HFF-Myc (cell line): ENCODE data around the gene SHF.

Experiments used
- DNase-seq: peaks from one replicate; pipeline ENCODE4 v3.0.0-alpha.2; 2011; ENCODE audit warnings: low read depth; ENCODE audit errors: extremely low read depth
- H3K4me3 ChIP-seq: replicated peaks from 2 replicates; pipeline ENCODE4 v1.5.1; 2011; ENCODE audit warnings: low read depth, mild to moderate bottlenecking, control low read depth, low read length
- TF ChIP-seq, protein P1 (sequence below): IDR thresholded peaks from 2 replicates; pipeline ENCODE4 v1.5.1; 2012; ENCODE audit warnings: mild to moderate bottlenecking, low read depth, low read length, control low read depth; ENCODE audit errors: missing control alignments

SHF gene

DNA sequence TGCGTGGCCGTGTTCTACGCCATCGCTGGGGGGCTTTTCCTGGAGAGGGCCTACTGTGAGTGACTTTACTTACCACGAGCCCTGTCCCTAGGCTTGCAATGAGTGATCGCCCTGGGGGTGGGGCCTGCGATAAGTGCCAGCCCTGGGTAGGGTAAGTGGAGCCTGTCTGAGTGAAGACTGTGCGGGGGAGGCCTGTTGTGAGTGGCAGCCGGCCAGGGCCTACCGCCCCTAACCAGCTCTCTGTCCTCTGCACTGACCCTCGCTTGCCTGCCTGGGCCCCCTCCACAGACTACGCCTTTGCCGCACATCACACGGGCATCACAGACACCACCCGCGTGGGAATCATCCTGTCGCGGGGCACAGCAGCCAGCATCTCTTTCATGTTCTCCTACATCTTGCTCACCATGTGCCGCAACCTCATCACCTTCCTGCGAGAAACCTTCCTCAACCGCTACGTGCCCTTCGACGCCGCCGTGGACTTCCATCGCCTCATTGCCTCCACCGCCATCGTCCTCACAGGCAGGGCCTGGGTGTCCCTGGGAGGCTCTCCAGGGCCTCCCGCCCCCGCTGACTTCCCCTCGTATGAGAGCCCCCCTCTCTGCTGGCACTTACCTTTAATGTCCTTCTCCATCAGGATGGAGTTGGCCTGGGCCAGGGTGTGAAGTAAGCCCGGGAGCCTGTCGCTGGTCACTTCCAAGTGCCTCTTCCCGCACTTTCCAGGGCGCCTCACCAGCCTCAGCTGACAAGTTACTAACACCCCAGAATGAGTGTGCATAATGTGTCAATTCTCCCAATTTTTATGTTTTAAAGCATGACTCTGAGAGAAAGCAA lies 35.6 kb downstream of the SHF start:
- TF ChIP-seq, protein P1, sequence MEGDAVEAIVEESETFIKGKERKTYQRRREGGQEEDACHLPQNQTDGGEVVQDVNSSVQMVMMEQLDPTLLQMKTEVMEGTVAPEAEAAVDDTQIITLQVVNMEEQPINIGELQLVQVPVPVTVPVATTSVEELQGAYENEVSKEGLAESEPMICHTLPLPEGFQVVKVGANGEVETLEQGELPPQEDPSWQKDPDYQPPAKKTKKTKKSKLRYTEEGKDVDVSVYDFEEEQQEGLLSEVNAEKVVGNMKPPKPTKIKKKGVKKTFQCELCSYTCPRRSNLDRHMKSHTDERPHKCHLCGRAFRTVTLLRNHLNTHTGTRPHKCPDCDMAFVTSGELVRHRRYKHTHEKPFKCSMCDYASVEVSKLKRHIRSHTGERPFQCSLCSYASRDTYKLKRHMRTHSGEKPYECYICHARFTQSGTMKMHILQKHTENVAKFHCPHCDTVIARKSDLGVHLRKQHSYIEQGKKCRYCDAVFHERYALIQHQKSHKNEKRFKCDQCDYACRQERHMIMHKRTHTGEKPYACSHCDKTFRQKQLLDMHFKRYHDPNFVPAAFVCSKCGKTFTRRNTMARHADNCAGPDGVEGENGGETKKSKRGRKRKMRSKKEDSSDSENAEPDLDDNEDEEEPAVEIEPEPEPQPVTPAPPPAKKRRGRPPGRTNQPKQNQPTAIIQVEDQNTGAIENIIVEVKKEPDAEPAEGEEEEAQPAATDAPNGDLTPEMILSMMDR: no peak
- H3K4me3 ChIP-seq: no peak overlapping the region
- no peak for DNase-seq

DNA sequence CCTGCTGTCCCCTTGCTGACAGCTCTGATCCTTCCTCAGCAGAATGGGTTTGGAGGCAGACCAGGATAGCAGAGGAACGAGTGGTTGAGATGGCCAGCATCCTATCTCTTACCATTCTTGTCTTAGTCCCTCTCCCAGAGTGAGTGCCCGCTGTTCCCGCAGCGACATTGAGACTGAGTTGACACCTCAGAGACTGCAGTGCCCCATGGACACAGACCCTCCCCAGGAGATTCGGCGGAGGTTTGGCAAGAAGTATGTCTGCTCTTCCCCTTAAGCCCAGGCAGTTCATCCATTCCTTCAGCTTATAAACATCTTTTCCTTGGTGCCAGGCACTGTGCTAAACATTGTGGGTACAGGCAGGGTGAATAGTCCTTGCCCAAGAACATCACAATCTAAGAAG lies 36.8 kb downstream of the SHF start:
- no peak overlapping the region for H3K4me3 ChIP-seq
- no peak for DNase-seq
- TF ChIP-seq, protein P1: no peak

DNA sequence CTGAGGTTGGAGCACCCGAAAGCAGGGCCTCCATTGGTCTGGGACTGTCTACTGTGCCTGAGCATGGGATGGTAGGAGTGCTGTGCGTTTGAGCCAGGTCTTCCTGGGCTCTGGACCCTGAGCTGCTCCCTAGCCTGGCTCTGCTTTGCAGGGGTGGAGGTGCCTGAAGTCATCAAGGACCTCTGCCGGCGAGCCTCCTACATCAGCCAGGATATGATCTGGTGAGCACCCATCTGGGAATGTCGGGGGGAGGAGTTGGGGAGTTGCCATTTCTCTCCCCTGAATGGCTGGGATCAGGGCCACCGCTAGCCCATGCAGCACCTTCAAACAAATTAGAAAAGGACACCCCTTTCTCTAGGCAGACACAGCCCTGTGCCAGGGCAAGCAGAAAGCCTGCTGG lies 37.3 kb downstream of the SHF start:
- TF ChIP-seq, protein P1: no peak
- H3K4me3 ChIP-seq: no peak overlapping the region
- no peak for DNase-seq

DNA sequence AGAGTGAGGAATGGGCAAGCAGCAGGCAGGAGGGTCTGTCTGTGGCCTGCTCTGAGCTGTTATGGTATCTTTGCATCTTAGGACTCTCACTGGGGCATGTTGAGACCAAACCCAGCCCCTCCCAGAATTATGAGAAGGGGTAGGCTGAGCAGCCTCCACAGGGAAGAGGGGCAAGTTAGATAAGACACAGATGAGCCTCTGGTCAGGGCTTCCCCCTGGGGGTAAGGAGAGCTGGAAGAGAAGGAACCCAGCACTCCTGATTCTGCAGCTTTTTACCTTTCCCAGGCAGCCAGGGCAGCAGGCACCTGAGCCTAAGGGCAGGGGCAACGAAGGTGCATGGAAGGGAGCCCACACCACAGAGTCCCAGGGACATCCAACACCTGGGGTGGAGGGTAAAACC lies 38.7 kb downstream of the SHF start:
- no peak overlapping the region for H3K4me3 ChIP-seq
- no peak for DNase-seq
- TF ChIP-seq, protein P1: no peak

DNA sequence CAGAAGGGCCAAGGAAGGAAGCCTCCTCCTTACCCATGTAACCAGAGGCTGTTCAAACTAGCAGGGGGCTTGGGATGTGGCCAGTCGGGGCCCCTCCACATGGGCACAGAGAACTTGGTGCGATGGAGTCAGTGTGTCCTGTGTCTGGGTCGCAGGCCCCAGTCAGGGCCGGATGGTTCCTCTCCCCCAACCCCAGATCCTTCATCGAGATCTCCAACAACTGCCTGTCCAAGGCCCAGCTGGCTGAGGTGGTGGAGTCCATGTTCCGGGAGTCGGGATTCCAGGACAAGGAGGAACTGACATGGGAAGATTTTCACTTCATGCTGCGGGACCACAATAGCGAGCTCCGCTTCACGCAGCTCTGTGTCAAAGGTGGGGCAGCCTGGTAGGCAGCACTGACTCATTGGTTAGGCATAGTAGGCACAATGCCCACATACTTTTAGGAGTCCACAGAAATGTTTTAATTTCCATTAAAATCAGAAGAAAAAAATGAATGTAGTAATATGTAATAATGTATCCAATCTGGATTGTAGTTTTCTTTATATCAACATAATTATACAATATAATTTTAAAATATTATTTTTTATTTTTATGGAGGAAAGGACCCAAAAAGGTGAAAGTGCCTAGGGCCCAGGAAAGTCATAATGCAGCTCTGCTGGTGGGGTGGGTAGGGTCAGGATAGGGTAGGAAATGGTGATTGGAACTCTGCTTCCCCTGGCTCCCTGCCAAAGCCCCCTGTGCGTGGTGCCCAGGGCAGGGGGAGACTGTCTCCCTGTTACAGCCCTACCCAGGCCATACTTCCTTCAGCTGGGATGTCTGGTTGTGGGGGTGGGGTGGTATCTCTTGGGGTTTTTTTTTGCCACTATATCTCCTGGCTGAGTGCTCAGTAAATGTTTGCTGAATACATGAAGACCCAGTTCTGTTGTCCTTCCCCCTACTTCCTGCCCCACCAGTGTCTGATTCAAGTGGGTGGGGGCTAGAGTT lies 39.4 kb downstream of the SHF start:
- TF ChIP-seq, protein P1: no peak
- DNase-seq: no peak
- H3K4me3 ChIP-seq: no peak overlapping the region

DNA sequence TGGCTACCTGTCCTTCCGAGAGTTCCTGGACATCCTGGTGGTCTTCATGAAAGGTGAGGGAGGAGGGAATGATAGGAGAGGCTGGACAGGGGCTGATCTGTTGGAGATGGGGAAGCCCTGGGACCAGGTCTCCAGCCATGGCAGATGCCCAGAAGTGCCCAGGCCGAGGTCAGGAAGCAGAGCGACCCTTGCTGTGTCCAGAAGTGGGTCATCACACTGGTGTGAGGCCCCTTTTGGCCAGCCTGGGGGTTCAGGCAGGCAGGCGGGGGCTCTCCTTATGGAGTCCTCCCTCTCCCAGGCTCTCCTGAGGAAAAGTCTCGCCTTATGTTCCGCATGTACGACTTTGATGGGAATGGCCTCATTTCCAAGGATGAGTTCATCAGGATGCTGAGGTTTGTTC lies 40.2 kb downstream of the SHF start:
- TF ChIP-seq, protein P1: no peak
- no peak for DNase-seq
- no peak overlapping the region for H3K4me3 ChIP-seq
